H1 (cell line): ENCODE measurements around the gene ABHD18. TPM values are rescaled to one million over a fixed set of nuclear protein-coding genes. Genes with fewer than 3 reads are reported as not detected.
"Not testable (repeated sequence)": the region's sequence is repeated elsewhere in the genome, so short reads cannot be mapped to it uniquely, and the experiment has no call there.

Experiments
- CTCF ChIA-PET: fragments of 300-600 bp; sonication (Branson Sonifier 250); formaldehyde crosslinking; loops from one replicate; lab custom pipeline; 2021; ENCODE audit not compliant: partially characterized antibody; lab: Charles Lee
- POLR2A ChIA-PET: fragments of 300-600 bp; sonication (Branson Sonifier 250); formaldehyde crosslinking; loops from one replicate; lab custom pipeline; 2021; ENCODE audit warnings: inconsistent platforms; ENCODE audit not compliant: partially characterized antibody; lab: Charles Lee
- DNase-seq, 2 experiments: peaks; one replicate each; pipeline versions ENCODE4 v3.0.0 to v3.0.0-alpha.2; 2010 to 2022; ENCODE audit warnings: low spot score in 2 of 2, low read depth in 1 of 2, mixed read lengths in 1 of 2
- FAIRE-seq: peaks from 2 replicates; lab custom pipeline; 2011; peaks lifted over from hg19 to GRCh38; lab: Jason Lieb, UNC
- H2AFZ ChIP-seq: 2 replicates; pipeline ENCODE4 v1.8.1; 2012; ENCODE audit warnings: low read length, inconsistent platforms
- H2AK5ac ChIP-seq: 2 replicates; pipeline ENCODE4 v1.6.1; 2013; ENCODE audit warnings: low read depth, low read length
- H2BK120ac ChIP-seq: replicated peaks from 2 replicates; pipeline ENCODE3; 2013; ENCODE audit warnings: low read depth, low read length, inconsistent platforms
- H2BK12ac ChIP-seq: 2 replicates; pipeline ENCODE4 v1.6.1; 2013; ENCODE audit warnings: low read depth, low read length
- H2BK15ac ChIP-seq: 2 replicates; pipeline ENCODE4 v1.6.1; 2013; ENCODE audit warnings: low read length
- H2BK20ac ChIP-seq: 2 replicates; pipeline ENCODE4 v1.6.1; 2013; ENCODE audit warnings: low read length
- H2BK5ac ChIP-seq: 2 replicates; pipeline ENCODE4 v1.6.1; 2013; ENCODE audit warnings: low read depth, low read length
- H3K14ac ChIP-seq: 2 replicates; pipeline ENCODE4 v1.6.1; 2013; ENCODE audit warnings: inconsistent platforms; ENCODE audit not compliant: insufficient read length
- H3K18ac ChIP-seq: 2 replicates; pipeline ENCODE4 v1.6.1; 2013; ENCODE audit warnings: low read length; ENCODE audit errors: extremely low read depth
- H3K23ac ChIP-seq: 2 replicates; pipeline ENCODE4 v1.6.1; 2013; ENCODE audit warnings: inconsistent platforms; ENCODE audit not compliant: insufficient read length
- H3K23me2 ChIP-seq: 2 replicates; pipeline ENCODE4 v1.6.1; 2013; ENCODE audit warnings: low read depth, low read length
- H3K27ac ChIP-seq: 2 replicates; pipeline ENCODE4 v1.6.1; 2011; ENCODE audit warnings: low read depth, low read length, inconsistent platforms
- H3K27me3 ChIP-seq, 4 experiments: replicated peaks in 1 of 4; 1 replicate in 1 of 4; 2 replicates in 3 of 4; pipeline versions ENCODE4 v1.6.1 to v1.8.1; 2011 to 2013; ENCODE audit warnings: low read length in 3 of 4, mild to moderate bottlenecking in 3 of 4, inconsistent platforms in 2 of 4, mixed read lengths in 2 of 4, moderate library complexity in 1 of 4; ENCODE audit not compliant: control insufficient read depth in 3 of 4, insufficient read depth in 3 of 4; ENCODE audit errors: extremely low read depth in 1 of 4
- H3K36me3 ChIP-seq, 4 experiments: 2 replicates each; pipeline versions ENCODE4 v1.6.1 to v1.8.1; 2011 to 2013; ENCODE audit warnings: mild to moderate bottlenecking in 4 of 4, low read length in 3 of 4, moderate library complexity in 2 of 4, control low read depth in 1 of 4, inconsistent platforms in 1 of 4; ENCODE audit not compliant: insufficient read depth in 4 of 4, control insufficient read depth in 2 of 4
- H3K4ac ChIP-seq: replicated peaks from 2 replicates; pipeline ENCODE3; 2013; ENCODE audit warnings: low read length, low read depth, mixed read lengths, inconsistent platforms; ENCODE audit not compliant: insufficient read length
- H3K4me1 ChIP-seq, 4 experiments: replicated peaks in 1 of 4; 1 replicate in 1 of 4; 2 replicates in 3 of 4; pipeline versions ENCODE4 v1.6.1 to v1.8.1; 2011 to 2013; ENCODE audit warnings: low read length in 3 of 4, inconsistent platforms in 2 of 4, mixed read lengths in 1 of 4; ENCODE audit not compliant: insufficient read depth in 4 of 4, control insufficient read depth in 3 of 4
- H3K4me2 ChIP-seq, 2 experiments: 2 replicates each; pipeline versions ENCODE4 v1.6.1 to v1.8.1; 2011 to 2013; ENCODE audit warnings: low read depth in 2 of 2, low read length in 2 of 2, control low read depth in 1 of 2, inconsistent platforms in 1 of 2, mild to moderate bottlenecking in 1 of 2; ENCODE audit not compliant: insufficient read depth in 1 of 2
- H3K4me3 ChIP-seq, 4 experiments: fragments of 200-600, 300-600 bp in 1 of 4; sonication (generic), shearing (Covaris generic), sonication (Bioruptor Twin) in 1 of 4; 2 replicates each; pipeline versions ENCODE4 v1.5.1 to v1.8.1; 2011 to 2016; ENCODE audit warnings: low read length in 4 of 4, low read depth in 3 of 4, control low read depth in 2 of 4, inconsistent platforms in 2 of 4, mild to moderate bottlenecking in 2 of 4, mixed read lengths in 1 of 4, moderate library complexity in 1 of 4; ENCODE audit not compliant: insufficient read depth in 2 of 4; ENCODE audit errors: extremely low read depth in 1 of 4
- H3K56ac ChIP-seq: replicated peaks from 2 replicates; pipeline ENCODE3; 2013; ENCODE audit warnings: low read depth, mild to moderate bottlenecking, mixed read lengths, low read length, inconsistent platforms; ENCODE audit not compliant: insufficient read length
- H3K79me1 ChIP-seq: 2 replicates; pipeline ENCODE4 v1.6.1; 2013; ENCODE audit warnings: low read depth, low read length, control low read depth
- H3K79me2 ChIP-seq, 2 experiments: 2 replicates each; pipeline versions ENCODE4 v1.6.1 to v1.8.1; 2012 to 2013; ENCODE audit warnings: low read length in 2 of 2, mild to moderate bottlenecking in 2 of 2, inconsistent platforms in 1 of 2; ENCODE audit not compliant: insufficient read depth in 2 of 2, control insufficient read depth in 1 of 2
- H3K9ac ChIP-seq, 4 experiments: replicated peaks in 1 of 4; 1 replicate in 1 of 4; 2 replicates in 3 of 4; pipeline versions ENCODE4 v1.6.1 to v1.8.1; 2011 to 2013; ENCODE audit warnings: low read depth in 3 of 4, low read length in 3 of 4, control low read depth in 2 of 4, mild to moderate bottlenecking in 2 of 4, moderate library complexity in 2 of 4, inconsistent platforms in 1 of 4; ENCODE audit errors: extremely low read depth in 1 of 4
- H3K9me3 ChIP-seq, 2 experiments: 2 replicates each; pipeline versions ENCODE4 v1.6.1 to v1.8.1; 2012 to 2013; ENCODE audit warnings: mild to moderate bottlenecking in 2 of 2, moderate library complexity in 2 of 2, control low read depth in 1 of 2, inconsistent platforms in 1 of 2, low read depth in 1 of 2, low read length in 1 of 2, mixed read lengths in 1 of 2; ENCODE audit not compliant: insufficient read depth in 2 of 2
- H4K20me1 ChIP-seq, 2 experiments: replicated peaks in 1 of 2; 2 replicates each; pipeline versions ENCODE3 to v1.8.1; 2011 to 2013; ENCODE audit warnings: inconsistent platforms in 2 of 2, low read length in 2 of 2, mild to moderate bottlenecking in 1 of 2; ENCODE audit not compliant: insufficient read depth in 2 of 2, control insufficient read depth in 1 of 2
- H4K5ac ChIP-seq: 2 replicates; pipeline ENCODE4 v1.6.1; 2013; ENCODE audit warnings: low read length, low read depth, mixed read lengths, inconsistent platforms; ENCODE audit not compliant: insufficient read length
- H4K8ac ChIP-seq: 2 replicates; pipeline ENCODE4 v1.8.0; 2013; ENCODE audit warnings: mild to moderate bottlenecking, moderate library complexity, low read length, inconsistent platforms; ENCODE audit not compliant: insufficient read depth; ENCODE audit errors: extremely low read depth
- H4K91ac ChIP-seq: replicated peaks from 2 replicates; pipeline ENCODE3; 2013; ENCODE audit warnings: low read length, mixed read lengths, inconsistent platforms; ENCODE audit not compliant: insufficient read length
- WGBS, 2 experiments: shearing (Covaris generic) in 1 of 2; methylation state at CpG; one replicate each; pipeline versions ENCODE4 v1.1.6 to v1.1.7; 2013 to 2015; ENCODE audit warnings: low lambda C conversion rate in 2 of 2, mixed read lengths in 2 of 2, inconsistent platforms in 1 of 2, low coverage in 1 of 2, missing lambda C conversion rate in 1 of 2; ENCODE audit not compliant: insufficient replicate concordance in 2 of 2, insufficient coverage in 1 of 2, insufficient read length in 1 of 2; ENCODE audit errors: extremely low coverage in 1 of 2, missing lambda C conversion rate in 1 of 2; 5-methylcytosine and 5-hydroxymethylcytosine counted together
- polyA plus RNA-seq, 7 experiments: library from polyadenylated mRNA; depleted of rRNA in 3 of 7; stranded (reverse) in 5 of 7; unstranded in 2 of 7; fragments of >200 nt in 5 of 7; fragments of 200-250 nt in 2 of 7; gene quantifications; 1 replicate in 5 of 7; 2 replicates in 1 of 7; 4 replicates in 1 of 7; pipeline versions ENCODE4 v1.2.1 to v1.2.3, GENCODE V29; 2011 to 2013; ENCODE audit warnings: missing spikeins in 2 of 7, mixed read lengths in 2 of 7
- total RNA-seq: library from RNA; stranded (reverse); fragmentation: NEBNext Ultra II Directional; extraction: Animal tissue kit (Norgen Biotek cat#: 25700); gene quantifications from 2 replicates; pipeline ENCODE4 v1.2.1, GENCODE V29; 2021

The ABHD18 gene
- total and polyA plus RNA-seq, 2 of the 8 experiments (the other 6 are each of a cell fraction or from before 2014, with no cell fraction given) = 2.7 to 17.0 TPM

DNA sequence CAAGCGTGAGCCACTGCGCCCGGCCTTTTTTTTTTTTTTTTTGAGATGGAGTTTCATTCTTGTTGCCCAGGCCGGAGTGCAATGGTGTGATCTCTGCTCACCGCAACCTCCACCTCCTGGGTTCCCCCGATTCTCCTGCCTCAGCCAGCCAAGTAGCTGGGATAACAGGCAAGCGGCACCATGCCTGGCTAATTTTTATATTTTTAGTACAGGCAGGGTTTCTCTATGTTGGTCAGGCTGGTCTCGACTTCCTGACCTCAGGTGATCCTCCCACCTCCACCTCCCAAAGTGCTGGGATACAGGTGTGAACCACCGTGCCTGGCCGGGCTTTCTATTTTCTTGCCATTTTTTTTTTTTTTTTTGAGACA is 101.2 kb downstream of the ABHD18 start:
- H2BK120ac ChIP-seq, H3K36me3 ChIP-seq, H3K23me2 ChIP-seq, FAIRE-seq, H2AFZ ChIP-seq, H4K5ac ChIP-seq, H2BK12ac ChIP-seq, H3K23ac ChIP-seq, H2AK5ac ChIP-seq, H3K4me2 ChIP-seq, H4K8ac ChIP-seq, H2BK5ac ChIP-seq, H3K9ac ChIP-seq, H3K14ac ChIP-seq, H3K4ac ChIP-seq, H4K20me1 ChIP-seq, H3K79me1 ChIP-seq, H3K27me3 ChIP-seq, H3K9me3 ChIP-seq, H3K27ac ChIP-seq, H2BK20ac ChIP-seq, H3K18ac ChIP-seq, H4K91ac ChIP-seq, H3K56ac ChIP-seq, H2BK15ac ChIP-seq, DNase-seq, H3K4me1 ChIP-seq, H3K4me3 ChIP-seq: not testable (repeated sequence)
- peaks cover 17 to 86% of the 10 kb centered on the region in 2 experiments for H3K79me2 ChIP-seq
- ChIA-PET POLR2A (interaction anchor here (0.7 to 0.9 kb wide), 4 partner anchors 11 to 1044 kb away, joined by 3 read pairs; partner anchors contain the start of gene ABHD18), CTCF (interaction anchor here (1.6 kb wide), 1 partner anchor 9 kb away, joined by 4 read pairs; no protein-coding TSS in a partner anchor)
- WGBS, 2 experiments = 96% methylated on average over 8 of the region's 10 CpGs; no CpG with 5 or more reads in 1 of the 2 experiments
